HT-29 (cell line): ENCODE data around the gene AP3B1. TPM values are rescaled to one million over a fixed set of nuclear protein-coding genes. Genes with fewer than 3 reads are reported as not detected.
"Not testable (repeated sequence)": the region's sequence is repeated elsewhere in the genome, so short reads cannot be mapped to it uniquely, and the experiment has no call there.

Experiments used
- DNase-seq: peaks from one replicate; pipeline ENCODE4 v3.0.0-alpha.2; 2015; ENCODE audit warnings: low spot score
- total RNA-seq: library from RNA; depleted of rRNA; stranded (reverse); fragments of >200 nt; shearing (Covaris generic); gene quantifications from 2 replicates; pipeline ENCODE4 v1.2.3, GENCODE V29; 2014

The AP3B1 gene
- total RNA-seq, 1 experiment from 2014 or later, result 20.0 TPM

GRCh38 chr5:78170335-78170734, 124.2 kb downstream of the AP3B1 start:
- DNase-seq, result not testable (repeated sequence)

- DNase-seq, result peak; percentile 36
Observed at GRCh38 chr5:78162253-78162862, 132.1 kb downstream of the AP3B1 start.

- no peak for DNase-seq
Observed at GRCh38 chr5:78157001-78157400, 137.5 kb downstream of the AP3B1 start.

GRCh38 chr5:78151594-78152271, 142.8 kb downstream of the AP3B1 start:
- DNase-seq, result no peak

- DNase-seq, result no peak
Observed at GRCh38 chr5:78137290-78137689, 157.2 kb downstream of the AP3B1 start.

GRCh38 chr5:78133423-78133822, 161.1 kb downstream of the AP3B1 start:
- no peak for DNase-seq

GRCh38 chr5:78132507-78132906, 162.0 kb downstream of the AP3B1 start:
- DNase-seq, result no peak

- no peak for DNase-seq
Observed at GRCh38 chr5:78129597-78129996, 164.9 kb downstream of the AP3B1 start.

- DNase-seq, result peak; percentile 50
Observed at GRCh38 chr5:78127875-78128274, 166.6 kb downstream of the AP3B1 start.

GRCh38 chr5:78126536-78126935, 168.0 kb downstream of the AP3B1 start:
- DNase-seq, result no peak

- no peak for DNase-seq
Observed at GRCh38 chr5:78116167-78116566, 178.3 kb downstream of the AP3B1 start.

- no peak for DNase-seq
Observed at GRCh38 chr5:78113689-78114264, 180.7 kb downstream of the AP3B1 start.

GRCh38 chr5:78112931-78113330, 181.6 kb downstream of the AP3B1 start:
- DNase-seq, result no peak

GRCh38 chr5:78109891-78110324, 184.6 kb downstream of the AP3B1 start:
- DNase-seq, result no peak

- DNase-seq, result no peak
Observed at GRCh38 chr5:78108564-78108963, 185.9 kb downstream of the AP3B1 start.

- no peak for DNase-seq
Observed at GRCh38 chr5:78103232-78103918, 191.1 kb downstream of the AP3B1 start.

GRCh38 chr5:78102500-78102899, 192.0 kb downstream of the AP3B1 start:
- DNase-seq, result no peak

- DNase-seq, result no peak
Observed at GRCh38 chr5:78095125-78095524, 199.4 kb downstream of the AP3B1 start.

GRCh38 chr5:78090002-78090401, 204.5 kb downstream of the AP3B1 start:
- DNase-seq, result no peak

- DNase-seq, result no peak
Observed at GRCh38 chr5:78078858-78079257, 215.6 kb downstream of the AP3B1 start.

GRCh38 chr5:78077369-78078068, 217.0 kb downstream of the AP3B1 start:
- no peak for DNase-seq

- DNase-seq, result no peak
Observed at GRCh38 chr5:78076351-78076750, 218.1 kb downstream of the AP3B1 start.
